Measurements from ENCODE around the gene COLEC12.

GRCh38 chr18:519019-519879 is 18.7 kb upstream of the COLEC12 start:
- no peak for TF ChIP-seq CTCF (IDR thresholded peaks at IDR 0.05)
- no peak for TF ChIP-seq POLR2A (IDR thresholded peaks at IDR 0.05)

Data from thyroid gland (tissue), 4 donors.